Measurements from ENCODE around the gene CLNK. TPM values are rescaled to one million over a fixed set of nuclear protein-coding genes. Genes with fewer than 3 reads are reported as not detected.

Gene CLNK
- total and polyA plus RNA-seq, 12 donors, result 0.15 to 0.62 TPM; not detected in 10

DNA sequence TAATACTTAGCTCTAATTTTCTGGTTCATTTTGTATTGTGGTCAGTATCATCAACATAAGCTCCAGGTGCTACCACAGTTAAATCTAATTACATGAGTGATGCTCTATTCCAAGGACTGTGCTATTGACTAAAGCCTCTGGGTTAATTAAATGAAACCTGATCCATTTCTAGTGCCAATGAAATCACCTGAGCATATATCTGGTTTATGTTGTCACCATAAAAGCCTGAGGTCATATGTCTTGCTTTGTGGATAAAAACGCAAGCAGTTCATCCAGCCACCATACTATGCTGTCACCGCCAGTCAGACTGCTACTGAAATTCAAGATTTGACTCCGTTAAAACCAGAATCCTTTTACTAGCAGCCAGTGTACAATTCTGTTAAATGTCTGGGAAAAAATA lies 163.1 kb downstream of the CLNK start:
- Histone ChIP-seq H3K4me1 (no peaks in the 10 kb centered on the region), H3K4me3 (no peak overlapping the region), H3K27me3 (no peaks in the 10 kb centered on the region), H3K9me3 (peaks cover 0 to 6% (median 0%) of the 10 kb centered on the region in 11 donors), H3K27ac (no peak overlapping the region), H3K36me3 (no peaks in the 10 kb centered on the region)
- intact Hi-C loops (cut with DNase I), result no loop called here
- DNase-seq (no peak), ATAC-seq (no peak)
- 85 to 89% methylated on average over 3 of the region's 3 CpGs for WGBS, 2 donors
- TF ChIP-seq, protein P1, sequence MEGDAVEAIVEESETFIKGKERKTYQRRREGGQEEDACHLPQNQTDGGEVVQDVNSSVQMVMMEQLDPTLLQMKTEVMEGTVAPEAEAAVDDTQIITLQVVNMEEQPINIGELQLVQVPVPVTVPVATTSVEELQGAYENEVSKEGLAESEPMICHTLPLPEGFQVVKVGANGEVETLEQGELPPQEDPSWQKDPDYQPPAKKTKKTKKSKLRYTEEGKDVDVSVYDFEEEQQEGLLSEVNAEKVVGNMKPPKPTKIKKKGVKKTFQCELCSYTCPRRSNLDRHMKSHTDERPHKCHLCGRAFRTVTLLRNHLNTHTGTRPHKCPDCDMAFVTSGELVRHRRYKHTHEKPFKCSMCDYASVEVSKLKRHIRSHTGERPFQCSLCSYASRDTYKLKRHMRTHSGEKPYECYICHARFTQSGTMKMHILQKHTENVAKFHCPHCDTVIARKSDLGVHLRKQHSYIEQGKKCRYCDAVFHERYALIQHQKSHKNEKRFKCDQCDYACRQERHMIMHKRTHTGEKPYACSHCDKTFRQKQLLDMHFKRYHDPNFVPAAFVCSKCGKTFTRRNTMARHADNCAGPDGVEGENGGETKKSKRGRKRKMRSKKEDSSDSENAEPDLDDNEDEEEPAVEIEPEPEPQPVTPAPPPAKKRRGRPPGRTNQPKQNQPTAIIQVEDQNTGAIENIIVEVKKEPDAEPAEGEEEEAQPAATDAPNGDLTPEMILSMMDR (IDR thresholded peaks at IDR 0.05), result no peak

DNA sequence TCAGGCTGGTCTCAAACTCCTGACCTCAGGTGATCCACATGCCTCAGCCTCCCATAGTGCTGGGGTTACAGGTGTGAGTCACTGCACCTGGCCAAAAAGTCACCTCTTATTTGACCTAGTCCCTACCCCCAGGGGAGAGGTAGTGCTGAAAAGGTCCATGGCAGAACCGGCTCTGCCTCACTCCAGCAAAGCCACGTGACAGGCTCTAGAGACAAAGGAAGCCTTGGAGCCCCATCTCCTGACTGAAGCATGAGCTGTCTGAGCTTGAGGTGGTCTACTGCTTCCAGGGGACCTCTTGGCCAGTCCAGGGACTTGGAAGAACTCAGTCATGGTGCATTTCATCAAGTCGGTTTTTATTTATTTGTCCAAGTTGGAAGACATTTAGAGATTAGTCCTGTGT lies 174.8 kb downstream of the CLNK start:
- H3K27ac ChIP-seq, result no peak overlapping the region
- intact Hi-C loops (cut with DNase I), result no loop called here
- H3K36me3 ChIP-seq, result no peaks in the 10 kb centered on the region
- DNase-seq, result no peak
- peaks cover 0 to 8% (median 0%) of the 10 kb centered on the region in 11 donors for H3K9me3 ChIP-seq
- 73 to 87% methylated on average over 3 of the region's 3 CpGs for WGBS, 2 donors
- no peak overlapping the region for H3K4me3 ChIP-seq
- no peak for ATAC-seq
- TF ChIP-seq, protein P1 (IDR thresholded peaks at IDR 0.05), result no peak
- no peaks in the 10 kb centered on the region for H3K27me3 ChIP-seq
- H3K4me1 ChIP-seq, result no peaks in the 10 kb centered on the region

DNA sequence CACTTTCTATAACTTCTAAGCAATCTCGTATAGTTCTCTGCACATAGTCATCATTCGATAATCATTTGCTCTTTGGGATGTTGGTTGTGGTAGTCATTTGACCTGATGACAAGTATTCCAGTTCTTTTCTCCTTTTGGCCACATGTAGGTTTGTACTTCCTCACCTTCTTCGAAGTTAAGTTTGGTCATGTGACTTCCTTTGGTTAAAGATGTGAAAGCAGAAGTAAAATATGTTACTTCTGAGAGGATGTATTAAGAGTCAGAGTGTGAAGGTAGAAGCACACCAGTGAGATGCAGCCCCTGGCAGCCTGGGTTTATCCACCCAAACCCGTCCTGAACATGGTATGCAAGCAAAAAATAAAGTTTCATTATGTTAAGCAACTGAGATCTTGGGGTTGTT lies 178.5 kb downstream of the CLNK start:
- Histone ChIP-seq H3K27me3 (no peaks in the 10 kb centered on the region), H3K27ac (no peak overlapping the region), H3K4me3 (no peak overlapping the region), H3K36me3 (no peaks in the 10 kb centered on the region), H3K4me1 (no peaks in the 10 kb centered on the region), H3K9me3 (peaks cover 0 to 8% (median 0%) of the 10 kb centered on the region in 11 donors)
- ATAC-seq, result no peak
- no peak for DNase-seq
- 87 to 89% methylated on average over 4 of the region's 4 CpGs for WGBS, 2 donors
- intact Hi-C loops (cut with DNase I), result no loop called here
- TF ChIP-seq, protein P1 (IDR thresholded peaks at IDR 0.05), result no peak

DNA sequence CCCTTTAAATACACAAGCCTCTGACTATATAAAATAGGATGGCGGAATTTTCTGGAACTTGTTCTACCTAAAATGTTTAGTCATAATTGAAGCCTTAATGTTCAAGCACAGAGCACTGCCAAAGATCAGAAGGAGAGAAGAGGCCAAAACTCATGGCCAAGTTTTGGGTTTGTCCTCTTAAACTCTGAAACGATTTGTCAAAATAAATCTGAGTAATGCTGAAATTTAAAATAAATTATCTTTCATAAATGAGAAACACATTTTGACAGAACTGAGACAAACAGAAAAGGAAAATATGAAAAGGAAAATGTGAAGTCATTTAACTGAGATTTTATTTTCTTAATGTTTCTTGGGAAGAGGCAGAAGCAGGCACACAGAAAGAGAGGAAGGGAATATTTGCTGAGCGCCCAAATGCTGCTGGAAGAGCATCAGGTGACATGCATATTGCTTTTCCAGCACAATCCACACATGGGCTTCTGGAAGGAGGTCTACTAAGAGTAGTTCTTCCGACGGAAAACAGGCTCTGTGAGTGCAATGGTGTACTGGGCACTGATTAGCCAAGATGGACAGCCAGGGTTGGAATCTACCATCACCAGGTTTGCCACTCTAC lies 179.9 kb downstream of the CLNK start:
- Histone ChIP-seq H3K4me3 (no peak overlapping the region), H3K9me3 (peaks cover 0 to 8% (median 0%) of the 10 kb centered on the region in 11 donors), H3K27me3 (no peaks in the 10 kb centered on the region), H3K36me3 (no peaks in the 10 kb centered on the region), H3K27ac (no peak overlapping the region), H3K4me1 (no peaks in the 10 kb centered on the region)
- TF ChIP-seq, protein P1 (IDR thresholded peaks at IDR 0.05), result no peak
- DNase-seq (no peak), ATAC-seq (no peak)
- WGBS, 2 donors, result 76 to 80% methylated on average over 5 of the region's 5 CpGs
- intact Hi-C loops (cut with DNase I), result no loop called here
